Peyer's patch (tissue), 4 donors: ENCODE measurements around the gene HTRA3.

Experiments used
- POLR2A ChIP-seq, 2 donors: fragments of 450-650 bp; IDR thresholded peaks; one replicate each; pipeline ENCODE4 v1.5.1; 2017; ENCODE audit warnings: antibody characterized with exemption in 2 of 2, mild to moderate bottlenecking in 2 of 2, moderate library complexity in 2 of 2
- TF ChIP-seq, protein P1 (sequence below), 6 experiments: fragments of 450-650 bp in 4 of 6; fragments of 200-600 bp in 2 of 6; sonication (generic) in 1 of 6; IDR thresholded peaks; one replicate each; pipeline ENCODE4 v1.5.1; 2017 to 2019; ENCODE audit warnings: antibody characterized with exemption in 6 of 6, mild to moderate bottlenecking in 3 of 6, moderate library complexity in 1 of 6

DNA sequence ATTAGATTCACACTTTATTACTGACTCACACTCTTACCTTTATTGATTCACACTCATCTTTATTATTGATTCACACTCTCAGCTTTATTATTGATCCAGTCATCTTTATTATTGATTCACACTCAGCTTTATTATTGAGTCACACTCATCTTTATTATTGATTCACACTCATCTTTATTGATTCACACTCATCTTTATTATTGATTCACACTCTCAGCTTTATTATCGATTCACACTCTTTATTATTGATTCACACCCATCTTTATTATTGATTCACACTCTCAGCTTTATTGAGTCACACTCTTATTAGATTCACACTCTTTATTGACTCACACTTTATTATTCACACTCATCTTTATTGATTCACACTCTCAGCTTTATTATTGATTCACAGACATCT, 31.3 kb downstream of the HTRA3 start:
- TF ChIP-seq, protein P1, sequence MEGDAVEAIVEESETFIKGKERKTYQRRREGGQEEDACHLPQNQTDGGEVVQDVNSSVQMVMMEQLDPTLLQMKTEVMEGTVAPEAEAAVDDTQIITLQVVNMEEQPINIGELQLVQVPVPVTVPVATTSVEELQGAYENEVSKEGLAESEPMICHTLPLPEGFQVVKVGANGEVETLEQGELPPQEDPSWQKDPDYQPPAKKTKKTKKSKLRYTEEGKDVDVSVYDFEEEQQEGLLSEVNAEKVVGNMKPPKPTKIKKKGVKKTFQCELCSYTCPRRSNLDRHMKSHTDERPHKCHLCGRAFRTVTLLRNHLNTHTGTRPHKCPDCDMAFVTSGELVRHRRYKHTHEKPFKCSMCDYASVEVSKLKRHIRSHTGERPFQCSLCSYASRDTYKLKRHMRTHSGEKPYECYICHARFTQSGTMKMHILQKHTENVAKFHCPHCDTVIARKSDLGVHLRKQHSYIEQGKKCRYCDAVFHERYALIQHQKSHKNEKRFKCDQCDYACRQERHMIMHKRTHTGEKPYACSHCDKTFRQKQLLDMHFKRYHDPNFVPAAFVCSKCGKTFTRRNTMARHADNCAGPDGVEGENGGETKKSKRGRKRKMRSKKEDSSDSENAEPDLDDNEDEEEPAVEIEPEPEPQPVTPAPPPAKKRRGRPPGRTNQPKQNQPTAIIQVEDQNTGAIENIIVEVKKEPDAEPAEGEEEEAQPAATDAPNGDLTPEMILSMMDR (IDR thresholded peaks at IDR 0.05) = no peak
- TF ChIP-seq POLR2A (IDR thresholded peaks at IDR 0.05) = no peak
